ENCODE results near the gene ATP11A. TPM values are rescaled to one million over a fixed set of nuclear protein-coding genes. Genes with fewer than 3 reads are reported as not detected.

Gene ATP11A
- total RNA-seq, 1 donor from 2014 or later: 11.5 TPM

GRCh38 chr13:112748947-112749735 is 59.3 kb downstream of the ATP11A start:
- Histone ChIP-seq H3K9me3 (ENCODE audit: control insufficient read depth in 3 of 3, low read length in 3 of 3) (no peaks in the 10 kb centered on the region), H3K27ac (ENCODE audit: low read depth, low read length) (no peak overlapping the region), H3K36me3 (ENCODE audit: control insufficient read depth in 3 of 3, insufficient read depth in 3 of 3, low read length in 3 of 3) (no peaks in the 10 kb centered on the region), H3K27me3 (ENCODE audit: control insufficient read depth in 3 of 3, insufficient read depth in 3 of 3, low read length in 3 of 3) (no peaks in the 10 kb centered on the region), H3K4me1 (ENCODE audit: control insufficient read depth in 3 of 3, insufficient read depth in 3 of 3, low read length in 3 of 3) (peaks cover 4 to 15% (median 13%) of the 10 kb centered on the region in 3 donors), H3K9ac (ENCODE audit: low read depth in 1 of 3, low read length in 3 of 3) (no peak overlapping the region), H3K4me3 (ENCODE audit: low read length in 3 of 3) (no peak overlapping the region)

- Histone ChIP-seq H3K4me1 (ENCODE audit: control insufficient read depth in 3 of 3, insufficient read depth in 3 of 3, low read length in 3 of 3) (peaks cover 0 to 9% (median 9%) of the 10 kb centered on the region in 3 donors), H3K9me3 (ENCODE audit: control insufficient read depth in 3 of 3, low read length in 3 of 3) (no peaks in the 10 kb centered on the region), H3K9ac (ENCODE audit: low read depth in 1 of 3, low read length in 3 of 3) (no peak overlapping the region), H3K36me3 (ENCODE audit: control insufficient read depth in 3 of 3, insufficient read depth in 3 of 3, low read length in 3 of 3) (no peaks in the 10 kb centered on the region), H3K27me3 (ENCODE audit: control insufficient read depth in 3 of 3, insufficient read depth in 3 of 3, low read length in 3 of 3) (no peaks in the 10 kb centered on the region), H3K27ac (ENCODE audit: low read depth, low read length) (no peak overlapping the region), H3K4me3 (ENCODE audit: low read length in 3 of 3) (no peak overlapping the region)
These were observed 60.7 kb downstream of the ATP11A start for GRCh38 chr13:112750570-112750969.

GRCh38 chr13:112751617-112752016 is 61.8 kb downstream of the ATP11A start:
- Histone ChIP-seq H3K4me3 (ENCODE audit: low read length in 3 of 3) (no peak overlapping the region), H3K27me3 (ENCODE audit: control insufficient read depth in 3 of 3, insufficient read depth in 3 of 3, low read length in 3 of 3) (no peaks in the 10 kb centered on the region), H3K4me1 (ENCODE audit: control insufficient read depth in 3 of 3, insufficient read depth in 3 of 3, low read length in 3 of 3) (peaks cover 0 to 9% (median 9%) of the 10 kb centered on the region in 3 donors), H3K9ac (ENCODE audit: low read depth in 1 of 3, low read length in 3 of 3) (no peak overlapping the region), H3K9me3 (ENCODE audit: control insufficient read depth in 3 of 3, low read length in 3 of 3) (no peaks in the 10 kb centered on the region), H3K36me3 (ENCODE audit: control insufficient read depth in 3 of 3, insufficient read depth in 3 of 3, low read length in 3 of 3) (no peaks in the 10 kb centered on the region), H3K27ac (ENCODE audit: low read depth, low read length) (no peak overlapping the region)

- H3K27ac ChIP-seq (ENCODE audit: low read depth, low read length): no peak overlapping the region
- peaks cover 0 to 9% (median 9%) of the 10 kb centered on the region in 3 donors for H3K4me1 ChIP-seq (ENCODE audit: control insufficient read depth in 3 of 3, insufficient read depth in 3 of 3, low read length in 3 of 3)
- no peaks in the 10 kb centered on the region for H3K27me3 ChIP-seq (ENCODE audit: control insufficient read depth in 3 of 3, insufficient read depth in 3 of 3, low read length in 3 of 3)
These were observed 62.4 kb downstream of the ATP11A start for GRCh38 chr13:112752211-112752610.

GRCh38 chr13:112752711-112753541 is 63.1 kb downstream of the ATP11A start:
- no peak overlapping the region for H3K27ac ChIP-seq (ENCODE audit: low read depth, low read length)

More at GRCh38 chr13:112752211-112752610, 62.4 kb downstream of the ATP11A start:
- no peak overlapping the region for H3K4me3 ChIP-seq (ENCODE audit: low read length in 3 of 3)
- no peaks in the 10 kb centered on the region for H3K36me3 ChIP-seq (ENCODE audit: control insufficient read depth in 3 of 3, insufficient read depth in 3 of 3, low read length in 3 of 3)
- no peaks in the 10 kb centered on the region for H3K9me3 ChIP-seq (ENCODE audit: control insufficient read depth in 3 of 3, low read length in 3 of 3)
- H3K9ac ChIP-seq (ENCODE audit: low read depth in 1 of 3, low read length in 3 of 3): no peak overlapping the region

GRCh38 chr13:112753833-112754232 is 64.0 kb downstream of the ATP11A start:
- Histone ChIP-seq H3K36me3 (ENCODE audit: control insufficient read depth in 3 of 3, insufficient read depth in 3 of 3, low read length in 3 of 3) (no peaks in the 10 kb centered on the region), H3K9ac (ENCODE audit: low read depth in 1 of 3, low read length in 3 of 3) (no peak overlapping the region), H3K4me1 (ENCODE audit: control insufficient read depth in 3 of 3, insufficient read depth in 3 of 3, low read length in 3 of 3) (peaks cover 0 to 9% (median 9%) of the 10 kb centered on the region in 3 donors), H3K27me3 (ENCODE audit: control insufficient read depth in 3 of 3, insufficient read depth in 3 of 3, low read length in 3 of 3) (no peaks in the 10 kb centered on the region), H3K4me3 (ENCODE audit: low read length in 3 of 3) (no peak overlapping the region), H3K27ac (ENCODE audit: low read depth, low read length) (no peak overlapping the region), H3K9me3 (ENCODE audit: control insufficient read depth in 3 of 3, low read length in 3 of 3) (no peaks in the 10 kb centered on the region)

More at GRCh38 chr13:112752711-112753541, 63.1 kb downstream of the ATP11A start:
- Histone ChIP-seq H3K4me3 (ENCODE audit: low read length in 3 of 3) (no peak overlapping the region), H3K36me3 (ENCODE audit: control insufficient read depth in 3 of 3, insufficient read depth in 3 of 3, low read length in 3 of 3) (no peaks in the 10 kb centered on the region), H3K4me1 (ENCODE audit: control insufficient read depth in 3 of 3, insufficient read depth in 3 of 3, low read length in 3 of 3) (peaks cover 0 to 9% (median 9%) of the 10 kb centered on the region in 3 donors), H3K27me3 (ENCODE audit: control insufficient read depth in 3 of 3, insufficient read depth in 3 of 3, low read length in 3 of 3) (no peaks in the 10 kb centered on the region), H3K9ac (ENCODE audit: low read depth in 1 of 3, low read length in 3 of 3) (no peak overlapping the region), H3K9me3 (ENCODE audit: control insufficient read depth in 3 of 3, low read length in 3 of 3) (no peaks in the 10 kb centered on the region)

- H3K27me3 ChIP-seq (ENCODE audit: control insufficient read depth in 3 of 3, insufficient read depth in 3 of 3, low read length in 3 of 3): no peaks in the 10 kb centered on the region
- no peaks in the 10 kb centered on the region for H3K9me3 ChIP-seq (ENCODE audit: control insufficient read depth in 3 of 3, low read length in 3 of 3)
- H3K4me3 ChIP-seq (ENCODE audit: low read length in 3 of 3): no peak overlapping the region
- H3K4me1 ChIP-seq (ENCODE audit: control insufficient read depth in 3 of 3, insufficient read depth in 3 of 3, low read length in 3 of 3): peaks cover 0 to 9% (median 9%) of the 10 kb centered on the region in 3 donors
- H3K36me3 ChIP-seq (ENCODE audit: control insufficient read depth in 3 of 3, insufficient read depth in 3 of 3, low read length in 3 of 3): no peaks in the 10 kb centered on the region
- no peak overlapping the region for H3K9ac ChIP-seq (ENCODE audit: low read depth in 1 of 3, low read length in 3 of 3)
- H3K27ac ChIP-seq (ENCODE audit: low read depth, low read length): no peak overlapping the region
These were observed 64.6 kb downstream of the ATP11A start for GRCh38 chr13:112754281-112755025.

GRCh38 chr13:112755331-112755730 is 65.5 kb downstream of the ATP11A start:
- Histone ChIP-seq H3K36me3 (ENCODE audit: control insufficient read depth in 3 of 3, insufficient read depth in 3 of 3, low read length in 3 of 3) (no peaks in the 10 kb centered on the region), H3K27ac (ENCODE audit: low read depth, low read length) (peak overlapping the region; percentile 19), H3K4me1 (ENCODE audit: control insufficient read depth in 3 of 3, insufficient read depth in 3 of 3, low read length in 3 of 3) (peaks cover 0 to 9% (median 9%) of the 10 kb centered on the region in 3 donors)

GRCh38 chr13:112756081-112756480 is 66.2 kb downstream of the ATP11A start:
- no peaks in the 10 kb centered on the region for H3K9me3 ChIP-seq (ENCODE audit: control insufficient read depth in 3 of 3, low read length in 3 of 3)
- peak overlapping the region; percentile 54 for H3K27ac ChIP-seq (ENCODE audit: low read depth, low read length)
- no peaks in the 10 kb centered on the region for H3K36me3 ChIP-seq (ENCODE audit: control insufficient read depth in 3 of 3, insufficient read depth in 3 of 3, low read length in 3 of 3)
- no peak overlapping the region for H3K9ac ChIP-seq (ENCODE audit: low read depth in 1 of 3, low read length in 3 of 3)
- no peaks in the 10 kb centered on the region for H3K27me3 ChIP-seq (ENCODE audit: control insufficient read depth in 3 of 3, insufficient read depth in 3 of 3, low read length in 3 of 3)
- H3K4me3 ChIP-seq (ENCODE audit: low read length in 3 of 3): no peak overlapping the region
- H3K4me1 ChIP-seq (ENCODE audit: control insufficient read depth in 3 of 3, insufficient read depth in 3 of 3, low read length in 3 of 3): peaks cover 0 to 9% (median 9%) of the 10 kb centered on the region in 3 donors

More at GRCh38 chr13:112755331-112755730, 65.5 kb downstream of the ATP11A start:
- Histone ChIP-seq H3K27me3 (ENCODE audit: control insufficient read depth in 3 of 3, insufficient read depth in 3 of 3, low read length in 3 of 3) (no peaks in the 10 kb centered on the region), H3K4me3 (ENCODE audit: low read length in 3 of 3) (no peak overlapping the region), H3K9ac (ENCODE audit: low read depth in 1 of 3, low read length in 3 of 3) (no peak overlapping the region), H3K9me3 (ENCODE audit: control insufficient read depth in 3 of 3, low read length in 3 of 3) (no peaks in the 10 kb centered on the region)

Measured in skeletal muscle tissue (tissue), 4 donors.